CD4-positive, CD25-positive, alpha-beta regulatory T cell (primary cell): Measurements from ENCODE around the gene VWA8. TPM values are rescaled to one million over a fixed set of nuclear protein-coding genes. Genes with fewer than 3 reads are reported as not detected.
"Not testable (repeated sequence)": the region's sequence is repeated elsewhere in the genome, so short reads cannot be mapped to it uniquely, and the experiment has no call there.

ENCODE experiments used
- ATAC-seq, 2 donors: fragments of 150-1000 bp; cut with Tn5 transposase; one replicate each; pipeline ENCODE4 v1.10.0; 2021; ENCODE audit warnings: low read depth in 2 of 2, moderate number of reproducible peaks in 2 of 2, moderate library complexity in 1 of 2
- DNase-seq, 3 donors: peaks; one replicate each; pipeline versions ENCODE4 v3.0.0 to v3.0.0-alpha.2; 2012 to 2022; ENCODE audit warnings: mixed read lengths in 1 of 3
- H3K27ac ChIP-seq: one replicate; pipeline ENCODE4 v1.7.0; 2013; ENCODE audit warnings: mild to moderate bottlenecking, low read length; ENCODE audit not compliant: insufficient read depth, poor library complexity, severe bottlenecking
- H3K27me3 ChIP-seq: one replicate; pipeline ENCODE4 v1.7.0; 2013; ENCODE audit warnings: low read length; ENCODE audit not compliant: control insufficient read depth, insufficient read depth
- H3K36me3 ChIP-seq: one replicate; pipeline ENCODE4 v1.7.0; 2013; ENCODE audit warnings: mild to moderate bottlenecking, low read length, moderate library complexity; ENCODE audit not compliant: control insufficient read depth, insufficient read depth
- H3K4me1 ChIP-seq: 2 replicates; pipeline ENCODE4 v1.7.0; 2013; ENCODE audit warnings: mild to moderate bottlenecking, low read length; ENCODE audit not compliant: insufficient read depth, control insufficient read depth, poor library complexity, severe bottlenecking
- H3K4me3 ChIP-seq: one replicate; pipeline ENCODE4 v1.7.0; 2013; ENCODE audit warnings: low read depth, mild to moderate bottlenecking, low read length, moderate library complexity
- H3K9me3 ChIP-seq, 2 experiments: 1 replicate in 1 of 2; 2 replicates in 1 of 2; pipeline ENCODE4 v1.7.0; 2013; ENCODE audit warnings: low read length in 2 of 2, mild to moderate bottlenecking in 1 of 2, moderate library complexity in 1 of 2; ENCODE audit not compliant: control insufficient read depth in 2 of 2
- H3K27ac Mint-ChIP-seq, 3 donors: one replicate each; pipeline ENCODE4 v1.8.0; 2020 to 2022; ENCODE audit warnings: mild to moderate bottlenecking in 3 of 3, mixed read lengths in 3 of 3, moderate library complexity in 2 of 3
- H3K27me3 Mint-ChIP-seq: one replicate; pipeline ENCODE4 v1.8.0; 2022; ENCODE audit warnings: mild to moderate bottlenecking, mixed read lengths
- H3K36me3 Mint-ChIP-seq: one replicate; pipeline ENCODE4 v1.8.0; 2020; ENCODE audit warnings: mixed read lengths
- H3K4me1 Mint-ChIP-seq, 4 donors: one replicate each; pipeline ENCODE4 v1.8.0; 2020 to 2022; ENCODE audit warnings: mixed read lengths in 4 of 4, mild to moderate bottlenecking in 1 of 4
- H3K4me3 Mint-ChIP-seq, 4 donors: one replicate each; pipeline ENCODE4 v1.8.0; 2020 to 2022; ENCODE audit warnings: mild to moderate bottlenecking in 4 of 4, mixed read lengths in 4 of 4, moderate library complexity in 3 of 4
- H3K9me3 Mint-ChIP-seq, 7 donors: one replicate each; pipeline ENCODE4 v1.8.0; 2020 to 2022; ENCODE audit warnings: mixed read lengths in 7 of 7, mild to moderate bottlenecking in 3 of 7, moderate library complexity in 2 of 7
- polyA plus RNA-seq, 4 donors: library from polyadenylated mRNA; unstranded; fragments of 300-500 nt; fragmentation: Illumina TruSeq; gene quantifications; one replicate each; pipeline ENCODE4 v1.2.3, GENCODE V29; 2021
- total RNA-seq: library from RNA; stranded (reverse); gene quantifications from one replicate; pipeline ENCODE4 v1.2.3, GENCODE V29; 2022

The VWA8 gene
- total and polyA plus RNA-seq, 5 donors from 2014 or later: 4.0 to 22.8 (median 4.5) TPM

DNA sequence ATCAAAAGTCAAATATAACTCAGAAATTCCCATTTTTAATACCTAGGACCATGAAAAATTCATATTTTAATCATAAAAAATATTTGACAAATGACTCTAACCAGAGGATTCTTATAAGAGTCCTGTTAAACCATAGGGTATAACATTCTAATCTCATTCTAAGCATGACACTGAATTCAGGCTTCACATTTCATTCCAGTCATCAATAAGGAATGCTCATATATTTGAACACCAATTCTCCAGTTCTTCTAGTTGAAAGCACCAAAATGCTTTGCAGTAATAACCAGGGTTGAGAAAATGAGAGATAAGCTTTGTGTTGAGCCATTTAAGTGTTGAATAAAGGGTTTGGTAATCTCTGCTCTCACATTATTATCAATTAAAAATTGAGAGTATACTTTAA is 147.5 kb downstream of the VWA8 start:
- no peak overlapping the region for H3K4me3 ChIP-seq
- Mint-ChIP-seq H3K4me1 (peaks cover 0 to 9% (median 6%) of the 10 kb centered on the region in 4 donors), H3K4me3 (no peak overlapping the region), H3K9me3 (peaks cover 0 to 1% (median 0%) of the 10 kb centered on the region in 7 donors), H3K27ac (no peak overlapping the region), H3K36me3 (peaks cover 44% of the 10 kb centered on the region), H3K27me3 (no peaks in the 10 kb centered on the region)
- no peaks in the 10 kb centered on the region for H3K4me1 ChIP-seq
- H3K27ac ChIP-seq: no peak overlapping the region
- peaks cover 27% of the 10 kb centered on the region for H3K36me3 ChIP-seq
- H3K27me3 ChIP-seq: no peaks in the 10 kb centered on the region
- DNase-seq: no peak
- ATAC-seq: no peak
- no peaks in the 10 kb centered on the region for H3K9me3 ChIP-seq

DNA sequence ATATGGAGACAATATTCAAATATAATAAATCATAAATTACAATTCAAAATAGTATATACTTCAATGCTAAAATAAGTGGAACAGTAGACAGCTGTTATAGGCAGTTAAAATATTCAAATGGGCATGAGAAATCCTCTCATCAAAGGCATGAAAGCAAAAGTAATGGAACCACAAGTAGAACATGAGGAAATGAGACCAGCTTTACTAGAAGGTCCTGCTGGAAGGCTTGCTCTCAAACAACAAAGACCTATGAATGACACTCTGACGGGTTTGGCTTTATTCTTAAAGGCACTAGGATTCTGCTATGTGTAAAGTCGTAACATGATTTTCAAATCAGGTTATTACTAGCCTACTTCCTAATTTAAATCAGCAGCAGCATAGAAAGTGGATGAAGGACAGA is 148.1 kb downstream of the VWA8 start:
- no peak overlapping the region for H3K4me3 Mint-ChIP-seq
- ATAC-seq: no peak
- H3K27ac Mint-ChIP-seq: no peak overlapping the region
- peak in 1 of 3 donors; percentile 16 for DNase-seq
- H3K36me3 Mint-ChIP-seq: peaks cover 50% of the 10 kb centered on the region
- H3K27me3 Mint-ChIP-seq: no peaks in the 10 kb centered on the region
- peaks cover 4 to 14% (median 6%) of the 10 kb centered on the region in 4 donors for H3K4me1 Mint-ChIP-seq
- Histone ChIP-seq H3K4me1 (no peaks in the 10 kb centered on the region), H3K4me3 (no peak overlapping the region), H3K27me3 (no peaks in the 10 kb centered on the region), H3K27ac (no peak overlapping the region), H3K9me3 (no peaks in the 10 kb centered on the region), H3K36me3 (peaks cover 29% of the 10 kb centered on the region)
- peaks cover 0 to 1% (median 0%) of the 10 kb centered on the region in 7 donors for H3K9me3 Mint-ChIP-seq

DNA sequence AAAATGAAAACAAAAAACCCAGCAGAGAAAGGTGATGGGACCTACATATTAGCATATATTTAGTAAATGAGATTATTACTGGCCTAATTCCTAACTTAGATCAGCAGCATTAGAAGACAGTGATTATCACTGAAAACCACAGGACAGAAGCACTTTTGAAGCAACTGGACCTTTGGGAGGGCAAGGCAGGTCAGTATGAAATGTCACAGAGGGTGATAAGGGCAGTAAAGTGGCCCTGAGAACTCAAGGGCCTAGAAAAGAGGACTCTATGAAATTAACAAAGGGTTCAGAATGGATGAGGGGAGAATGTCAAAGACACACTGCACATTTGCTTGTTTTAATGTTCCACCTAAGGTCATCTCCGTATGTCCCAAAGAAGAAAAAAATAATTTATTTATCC is 148.7 kb downstream of the VWA8 start:
- DNase-seq (no peak), ATAC-seq (no peak)
- Histone ChIP-seq H3K4me3 (no peak overlapping the region), H3K9me3 (no peaks in the 10 kb centered on the region), H3K27me3 (no peaks in the 10 kb centered on the region), H3K36me3 (peaks cover 34% of the 10 kb centered on the region), H3K27ac (no peak overlapping the region), H3K4me1 (no peaks in the 10 kb centered on the region)
- peaks cover 4 to 14% (median 6%) of the 10 kb centered on the region in 4 donors for H3K4me1 Mint-ChIP-seq
- peaks cover 0 to 1% (median 0%) of the 10 kb centered on the region in 7 donors for H3K9me3 Mint-ChIP-seq
- no peaks in the 10 kb centered on the region for H3K27me3 Mint-ChIP-seq
- peak overlapping the region in 2 of 3 donors; percentile 13 to 64 for H3K27ac Mint-ChIP-seq
- H3K36me3 Mint-ChIP-seq: peaks cover 55% of the 10 kb centered on the region
- peak overlapping the region in 1 of 4 donors; percentile 11 for H3K4me3 Mint-ChIP-seq

DNA sequence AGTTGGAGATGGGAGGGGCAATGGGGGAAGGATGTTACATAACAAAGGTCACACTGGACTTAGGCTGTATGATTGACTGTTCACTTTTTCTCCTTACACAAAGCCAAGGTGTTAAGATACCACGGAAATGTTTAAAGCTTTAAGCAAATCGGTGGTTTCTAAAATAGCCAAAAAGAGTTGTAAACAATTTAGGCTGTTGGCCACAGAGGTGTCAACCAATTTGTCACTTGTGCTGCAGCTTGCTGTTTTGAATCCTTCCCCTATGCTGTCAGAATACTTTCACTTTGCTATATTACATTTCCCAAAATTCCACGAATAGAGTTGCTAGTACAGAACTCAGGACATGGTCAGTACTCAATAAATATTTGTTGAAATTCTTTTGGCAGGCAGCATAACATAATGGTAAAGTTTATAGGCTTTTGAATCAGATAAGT is 149.3 kb downstream of the VWA8 start:
- DNase-seq (no peak), ATAC-seq (no peak)
- H3K9me3 ChIP-seq: no peaks in the 10 kb centered on the region
- H3K4me1 ChIP-seq: no peaks in the 10 kb centered on the region
- Mint-ChIP-seq H3K27me3 (no peaks in the 10 kb centered on the region), H3K4me1 (peaks cover 3 to 19% (median 6%) of the 10 kb centered on the region in 4 donors), H3K27ac (peak overlapping the region in 1 of 3 donors; percentile 13), H3K36me3 (peaks cover 57% of the 10 kb centered on the region), H3K9me3 (peaks cover 0 to 1% (median 0%) of the 10 kb centered on the region in 7 donors), H3K4me3 (no peak overlapping the region)
- peaks cover 34% of the 10 kb centered on the region for H3K36me3 ChIP-seq
- H3K27me3 ChIP-seq: no peaks in the 10 kb centered on the region
- no peak overlapping the region for H3K27ac ChIP-seq
- H3K4me3 ChIP-seq: no peak overlapping the region

DNA sequence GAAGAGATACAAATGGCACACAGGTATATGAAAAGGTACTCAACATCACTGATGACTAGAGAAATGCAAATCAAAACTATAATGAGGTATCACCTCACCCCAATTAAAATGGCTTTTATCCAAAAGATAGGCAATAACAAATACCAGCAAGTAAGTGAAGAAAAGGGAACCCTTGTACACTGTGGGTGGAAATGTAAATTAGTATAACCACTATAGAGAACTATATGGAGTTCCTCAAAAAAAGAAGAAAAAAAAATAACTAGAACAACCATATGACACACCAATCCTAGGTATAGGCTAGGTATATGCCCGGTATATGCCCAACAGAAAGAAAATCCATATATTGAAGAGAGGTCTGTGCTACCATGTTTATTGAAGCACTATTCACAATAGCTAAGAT is 150.9 kb downstream of the VWA8 start:
- Mint-ChIP-seq H3K27me3 (no peaks in the 10 kb centered on the region), H3K4me3 (no peak overlapping the region), H3K36me3 (peaks cover 53% of the 10 kb centered on the region), H3K9me3 (peaks cover 0 to 4% (median 0%) of the 10 kb centered on the region in 7 donors), H3K4me1 (peaks cover 4 to 23% (median 7%) of the 10 kb centered on the region in 4 donors), H3K27ac (no peak overlapping the region)
- peaks cover 24% of the 10 kb centered on the region for H3K36me3 ChIP-seq
- DNase-seq (no peak), ATAC-seq (no peak)
- no peak overlapping the region for H3K27ac ChIP-seq
- no peaks in the 10 kb centered on the region for H3K27me3 ChIP-seq
- no peaks in the 10 kb centered on the region for H3K9me3 ChIP-seq
- no peak overlapping the region for H3K4me3 ChIP-seq
- H3K4me1 ChIP-seq: no peaks in the 10 kb centered on the region

DNA sequence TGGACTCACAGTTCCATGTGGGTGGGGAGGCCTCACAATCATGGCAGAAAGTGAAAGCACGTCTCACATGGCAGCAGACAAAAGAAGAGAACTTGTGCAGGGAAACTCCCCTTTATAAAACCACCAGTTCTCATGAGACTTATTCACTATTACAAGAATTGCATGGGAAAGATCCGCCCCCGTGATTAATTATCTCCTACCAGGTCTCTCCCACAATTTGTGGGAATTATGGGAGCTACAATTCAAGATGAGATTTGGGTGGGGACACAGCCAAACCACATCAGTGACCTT is 157.5 kb downstream of the VWA8 start:
- not testable (repeated sequence) for H3K27ac Mint-ChIP-seq, H3K4me3 Mint-ChIP-seq, H3K27me3 Mint-ChIP-seq

DNA sequence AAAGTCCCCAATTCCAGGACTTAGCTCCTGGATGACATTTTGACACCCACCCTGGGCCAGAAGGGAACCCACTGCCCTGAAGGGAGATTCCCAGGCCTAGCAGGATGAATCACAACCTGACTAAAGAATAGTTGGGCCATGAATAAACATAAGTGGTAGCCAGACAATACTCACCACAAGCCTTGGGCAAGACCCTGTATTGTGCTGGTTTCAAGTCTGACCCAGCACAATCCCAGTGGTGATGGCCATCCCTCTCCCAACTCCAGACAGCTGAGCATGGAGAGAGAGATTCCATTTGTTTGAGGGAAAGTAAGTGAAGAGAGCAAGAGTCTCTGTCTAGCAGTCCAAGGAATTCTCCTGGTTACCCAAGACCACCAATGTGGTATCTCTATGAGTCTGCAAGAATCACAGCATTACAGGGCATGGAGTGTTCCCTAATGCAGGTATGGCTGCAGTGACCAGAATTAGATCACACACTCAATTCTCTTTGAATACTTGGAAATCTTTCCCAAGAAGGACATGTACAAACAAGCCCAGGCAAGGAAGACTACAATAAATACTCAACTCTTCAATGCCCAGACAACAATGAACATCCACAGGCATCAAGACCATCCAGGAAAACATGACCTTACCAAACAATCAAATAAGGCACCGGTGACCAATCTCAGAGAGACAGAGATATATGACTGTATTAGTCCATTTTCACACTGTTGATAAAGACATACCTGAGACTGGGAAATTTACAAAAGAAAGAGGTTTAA is 158.0 kb downstream of the VWA8 start:
- H3K4me3 ChIP-seq: no peak overlapping the region
- H3K36me3 ChIP-seq: peaks cover 26% of the 10 kb centered on the region
- ATAC-seq: no peak
- Mint-ChIP-seq H3K27me3 (no peaks in the 10 kb centered on the region), H3K4me1 (peaks cover 0 to 13% (median 3%) of the 10 kb centered on the region in 4 donors), H3K9me3 (peaks cover 3 to 15% (median 6%) of the 10 kb centered on the region in 7 donors), H3K4me3 (no peak overlapping the region), H3K27ac (no peak overlapping the region), H3K36me3 (peaks cover 61% of the 10 kb centered on the region)
- no peak for DNase-seq
- no peaks in the 10 kb centered on the region for H3K4me1 ChIP-seq
- H3K9me3 ChIP-seq: no peaks in the 10 kb centered on the region
- no peaks in the 10 kb centered on the region for H3K27me3 ChIP-seq
- H3K27ac ChIP-seq: no peak overlapping the region

More for the DNA sequence above, 157.5 kb downstream of the VWA8 start:
- peaks cover 29% of the 10 kb centered on the region for H3K36me3 ChIP-seq
- not testable (repeated sequence) for H3K4me3 ChIP-seq, H3K27ac ChIP-seq, H3K9me3 ChIP-seq, DNase-seq, H3K27me3 ChIP-seq, ATAC-seq, H3K4me1 ChIP-seq
- peaks cover 0 to 18% (median 5%) of the 10 kb centered on the region in 4 donors for H3K4me1 Mint-ChIP-seq
- peaks cover 3 to 15% (median 6%) of the 10 kb centered on the region in 7 donors for H3K9me3 Mint-ChIP-seq
- peaks cover 65% of the 10 kb centered on the region for H3K36me3 Mint-ChIP-seq
